ENCODE measurements around the gene RGS11. TPM values are rescaled to one million over a fixed set of nuclear protein-coding genes. Genes with fewer than 3 reads are reported as not detected.
"Not testable (repeated sequence)": the region's sequence is repeated elsewhere in the genome, so short reads cannot be mapped to it uniquely, and the experiment has no call there.

Gene RGS11
- total RNA-seq, 1 donor from 2014 or later: 2.7 TPM

GRCh38 chr16:280991-281659 is 5.4 kb upstream of the RGS11 start:
- DNase-seq (ENCODE audit: low read depth, low spot score): no peak

- DNase-seq (ENCODE audit: low read depth, low spot score): no peak
Observed at GRCh38 chr16:280552-280951, 4.8 kb upstream of the RGS11 start, which contains the start of gene ARHGDIG. TSS of gene ARHGDIG (plus strand) at chr16:280591. CDS start at chr16:280681, 90 bp downstream.

- no peak for DNase-seq (ENCODE audit: low read depth, low spot score)
Observed at GRCh38 chr16:280005-280460, 4.3 kb upstream of the RGS11 start.

DNA sequence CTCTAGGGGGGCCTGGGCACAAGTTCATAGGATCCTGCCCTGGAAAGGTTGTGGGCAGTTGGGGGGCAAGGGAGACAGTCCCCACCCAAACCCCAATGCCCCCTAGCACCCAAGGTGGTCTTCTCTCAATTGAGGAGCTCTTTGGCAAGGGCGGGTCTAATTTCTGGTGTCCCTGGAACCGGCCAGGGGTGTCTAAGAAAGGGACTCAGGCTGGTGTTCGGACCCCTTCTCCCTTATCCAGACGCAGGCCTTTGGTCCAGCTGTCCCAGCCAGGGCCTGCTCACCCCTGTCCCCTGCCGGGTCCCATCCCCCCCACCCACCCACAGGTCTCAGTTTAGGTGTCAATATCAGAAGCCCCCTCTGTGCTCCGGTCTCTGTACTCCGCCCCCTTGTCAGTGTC is 3.8 kb upstream of the RGS11 start:
- DNase-seq (ENCODE audit: low read depth, low spot score): no peak

- no peak for DNase-seq (ENCODE audit: low read depth, low spot score)
Observed at GRCh38 chr16:278863-279366, 3.2 kb upstream of the RGS11 start.

- DNase-seq (ENCODE audit: low read depth, low spot score): no peak
Observed at GRCh38 chr16:276426-277077, 808 bp upstream of the RGS11 start.

- no peak for DNase-seq (ENCODE audit: low read depth, low spot score)
Observed at GRCh38 chr16:275041-275641, 603 bp downstream of the RGS11 start.

DNA sequence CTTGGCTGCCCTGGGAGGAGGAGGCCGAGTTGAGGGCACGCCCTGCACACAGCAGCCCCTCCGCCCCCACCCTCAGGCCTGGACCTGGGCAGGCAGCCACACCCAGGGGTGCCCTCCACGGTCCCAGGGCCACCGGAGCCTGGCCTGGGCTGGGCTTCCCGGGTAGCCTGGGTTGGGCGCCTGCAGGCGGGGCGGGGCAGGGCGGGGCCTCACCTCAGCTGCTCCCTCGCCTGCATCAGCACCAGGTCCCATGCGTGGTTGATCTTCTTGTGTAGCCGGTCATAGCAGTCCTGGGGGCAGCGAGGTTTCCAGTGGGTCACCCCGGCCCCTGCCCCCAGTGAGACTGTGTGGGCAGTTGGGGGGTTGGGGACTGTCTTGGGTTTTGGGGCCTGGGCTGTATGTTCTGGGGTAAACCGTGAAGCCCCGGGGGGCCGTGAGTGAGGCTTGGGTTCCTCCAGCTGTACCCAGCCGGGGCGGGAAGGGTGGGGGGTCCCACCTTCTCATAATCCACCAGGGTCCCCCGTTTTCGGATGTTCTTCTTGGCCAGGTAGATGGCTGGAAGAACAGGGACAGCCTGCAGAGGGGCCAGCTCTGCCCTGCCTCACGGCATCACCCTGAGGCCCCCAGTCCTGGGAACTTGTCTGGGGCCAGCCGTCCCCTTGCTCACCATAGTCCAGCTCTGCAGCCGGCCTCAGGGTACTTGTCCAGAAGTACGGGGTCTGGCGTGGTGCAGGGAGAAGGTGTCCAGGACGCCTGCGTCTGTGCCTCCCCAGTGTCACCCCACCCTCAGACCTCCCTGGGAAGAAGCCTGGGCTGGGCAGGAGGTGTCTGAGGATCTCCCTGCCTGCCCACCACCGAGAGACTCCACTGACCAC is 2.0 kb downstream of the RGS11 start:
- DNase-seq (ENCODE audit: low read depth, low spot score): no peak

GRCh38 chr16:272633-273546 is 2.9 kb downstream of the RGS11 start:
- no peak for DNase-seq (ENCODE audit: low read depth, low spot score)

DNA sequence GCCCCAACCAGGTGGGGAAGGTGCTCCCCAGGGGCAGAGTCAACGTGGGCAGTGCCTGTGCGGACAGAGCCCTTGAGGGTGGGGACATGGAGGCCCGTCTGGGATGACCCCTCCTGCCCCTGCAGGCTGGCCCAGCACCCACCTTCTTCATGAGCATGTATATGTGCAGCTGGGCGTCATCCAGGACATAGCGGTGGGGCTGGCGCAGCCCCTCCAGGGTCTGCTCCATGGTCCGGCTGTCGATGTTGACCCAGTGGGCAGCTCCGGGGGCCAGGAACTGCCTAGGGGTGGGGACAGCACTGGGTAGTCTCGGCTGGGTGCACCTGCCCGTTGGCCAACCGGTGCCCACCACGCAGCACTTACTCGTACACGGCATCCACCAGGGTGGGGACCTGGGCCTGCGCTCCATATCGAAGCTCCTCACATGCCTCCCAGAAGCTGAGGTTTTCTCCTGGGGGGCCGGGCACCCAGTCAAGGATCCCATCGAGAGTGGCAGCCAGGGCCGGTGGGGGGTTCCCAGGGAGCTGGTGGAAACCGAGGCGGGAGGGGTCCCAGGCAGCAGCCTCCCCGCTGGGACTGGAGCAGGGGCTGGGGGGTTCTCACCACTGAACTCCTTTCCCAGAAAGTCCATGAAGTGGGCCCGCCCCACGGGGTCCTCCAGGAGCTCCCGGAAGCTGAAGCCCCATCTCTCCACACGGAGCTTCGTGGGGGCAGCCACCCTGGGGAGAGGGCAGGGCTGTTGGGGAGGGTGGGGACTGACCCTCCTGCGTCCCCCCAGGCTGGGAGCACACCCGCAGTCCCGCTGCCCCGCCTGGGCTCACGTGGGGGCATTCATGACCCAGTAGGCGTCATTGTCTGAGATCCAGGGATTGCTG is 5.1 kb downstream of the RGS11 start:
- DNase-seq (ENCODE audit: low read depth, low spot score): no peak

GRCh38 chr16:269061-269796 is 6.5 kb downstream of the RGS11 start:
- DNase-seq (ENCODE audit: low read depth, low spot score): no peak

DNA sequence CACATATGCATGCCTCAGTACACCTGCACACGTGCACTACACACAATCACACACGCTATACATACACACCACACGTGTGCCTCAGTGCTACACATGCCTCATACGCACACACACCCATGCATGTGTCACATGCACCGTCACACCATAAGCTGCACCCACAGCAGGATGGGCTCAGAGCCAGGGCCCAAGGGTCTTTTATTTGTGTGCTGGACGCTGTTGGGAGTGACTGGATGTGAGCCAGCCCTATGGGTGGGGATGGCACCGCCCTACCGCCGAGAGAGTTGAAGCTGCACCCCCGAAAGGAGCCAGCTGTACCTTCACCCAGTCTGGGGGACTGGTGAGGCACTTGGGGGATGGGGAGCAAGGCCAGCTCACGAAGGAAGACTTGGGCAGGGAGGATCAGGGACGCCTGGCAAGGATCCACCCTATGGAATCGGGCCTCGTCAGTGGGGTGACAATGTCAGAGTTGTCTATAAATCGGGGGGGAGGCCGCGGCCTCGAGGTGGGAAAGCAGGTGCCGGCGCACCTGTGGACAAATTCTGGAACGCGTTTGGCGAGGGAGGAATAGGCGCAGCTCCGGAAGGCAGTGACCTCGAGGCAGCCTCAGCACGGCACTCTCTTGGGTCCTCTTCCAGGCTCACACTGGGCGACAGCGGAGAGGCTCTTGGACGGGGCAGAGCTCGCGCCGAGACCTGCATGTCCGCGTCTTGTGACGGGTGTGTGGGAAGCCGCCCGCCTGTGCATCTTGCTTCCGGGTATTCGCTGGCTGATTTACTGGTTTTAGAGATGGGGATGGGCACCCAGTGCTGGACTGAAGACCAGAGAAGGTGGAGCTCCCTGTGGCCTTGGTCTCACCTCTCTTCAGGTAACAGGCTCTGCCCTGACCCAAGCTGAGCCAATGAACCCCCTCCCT is 7.3 kb downstream of the RGS11 start:
- no peak for DNase-seq (ENCODE audit: low read depth, low spot score)

DNA sequence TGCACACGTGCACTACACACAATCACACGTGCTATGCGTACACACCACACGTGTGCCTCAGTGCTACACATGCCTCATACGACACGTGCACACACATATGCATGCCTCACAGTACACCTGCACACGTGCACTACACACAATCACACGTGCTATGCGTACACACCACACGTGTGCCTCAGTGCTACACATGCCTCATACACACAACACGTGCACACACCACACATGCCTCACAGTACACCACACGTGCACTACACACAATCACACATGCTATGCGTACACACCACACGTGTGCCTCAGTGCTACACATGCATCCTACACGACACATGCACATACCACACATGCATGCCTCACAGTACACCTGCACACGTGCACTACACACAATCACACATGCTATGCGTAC is 8.2 kb downstream of the RGS11 start:
- DNase-seq (ENCODE audit: low read depth, low spot score): not testable (repeated sequence)

- DNase-seq (ENCODE audit: low read depth, low spot score): no peak
Observed at GRCh38 chr16:266258-267164, 9.2 kb downstream of the RGS11 start.

- DNase-seq (ENCODE audit: low read depth, low spot score): no peak
Observed at GRCh38 chr16:265711-266110, 10.0 kb downstream of the RGS11 start.

GRCh38 chr16:265002-265529 is 10.7 kb downstream of the RGS11 start:
- DNase-seq (ENCODE audit: low read depth, low spot score): no peak

Measured in pulmonary artery endothelial cell (primary cell).